Measurements from ENCODE around the gene FAM237A. TPM values are rescaled to one million over a fixed set of nuclear protein-coding genes. Genes with fewer than 3 reads are reported as not detected.

The FAM237A gene
- total RNA-seq, 1 experiment from 2014 or later, result not detected

- DNase-seq (ENCODE audit: low spot score), result no peak
- BruUV-seq (replicated peaks), result no TSS peak
- H3K4me1 ChIP-seq (ENCODE audit: insufficient read depth, low read length, poor library complexity, severe bottlenecking), result no peaks in the 10 kb centered on the region
- no peaks in the 10 kb centered on the region for H3K9me3 ChIP-seq (ENCODE audit: low read depth, low read length, poor library complexity, severe bottlenecking)
- POLR2A ChIA-PET (ENCODE audit: low non-redundant PET), result no interaction called here
- no peak overlapping the region for H3K27ac ChIP-seq (ENCODE audit: low read depth, low read length, poor library complexity, severe bottlenecking)
- H3K36me3 ChIP-seq (ENCODE audit: insufficient read depth, low read length, poor library complexity, severe bottlenecking), result no peaks in the 10 kb centered on the region
- no peaks in the 10 kb centered on the region for H3K27me3 ChIP-seq (replicated peaks; ENCODE audit: insufficient read depth, low read depth, low read length, poor library complexity)
- CTCF ChIA-PET, result no interaction called here
- TF ChIP-seq CTCF (conservative IDR thresholded peaks at IDR 0.05; ENCODE audit: low read depth, low read length), result no peak
- TF ChIP-seq EZH2 (IDR thresholded peaks at IDR 0.05; ENCODE audit: borderline replicate concordance, low read depth, low read length, poor library complexity, severe bottlenecking), result no peak
- intact Hi-C loops (cut with micrococcal nuclease; ENCODE audit: unreplicated experiment), result no loop called here
- no peak overlapping the region for H3K4me3 ChIP-seq (ENCODE audit: low read depth, low read length, poor library complexity, severe bottlenecking)
Measured at GRCh38 chr2:206619011-206619410, 23.3 kb upstream of the FAM237A start.

DNA sequence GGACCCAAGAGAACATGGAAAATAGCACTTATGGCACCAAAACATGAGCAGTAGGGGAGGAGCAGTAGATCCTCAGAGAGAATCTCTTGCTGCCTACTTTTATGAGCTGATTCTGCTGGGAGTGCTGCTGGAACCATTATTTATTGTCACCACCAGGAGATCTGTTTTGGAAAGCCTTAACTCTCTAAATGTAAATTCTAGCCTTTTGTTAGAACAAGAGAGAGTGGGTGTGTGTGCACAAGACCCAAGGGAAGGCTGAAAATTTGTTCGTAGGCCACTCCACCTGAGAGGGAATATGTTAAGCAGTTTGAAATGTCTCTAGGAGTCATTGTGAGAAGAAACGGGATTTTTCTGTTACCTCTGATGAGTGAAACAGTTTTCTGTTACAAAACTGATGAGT is 16.2 kb upstream of the FAM237A start:
- Histone ChIP-seq H3K36me3 (ENCODE audit: insufficient read depth, low read length, poor library complexity, severe bottlenecking) (no peaks in the 10 kb centered on the region), H3K9me3 (ENCODE audit: low read depth, low read length, poor library complexity, severe bottlenecking) (no peaks in the 10 kb centered on the region), H3K4me1 (ENCODE audit: insufficient read depth, low read length, poor library complexity, severe bottlenecking) (no peaks in the 10 kb centered on the region), H3K27me3 (replicated peaks; ENCODE audit: insufficient read depth, low read depth, low read length, poor library complexity) (peaks cover 31% of the 10 kb centered on the region), H3K27ac (ENCODE audit: low read depth, low read length, poor library complexity, severe bottlenecking) (no peak overlapping the region), H3K4me3 (ENCODE audit: low read depth, low read length, poor library complexity, severe bottlenecking) (no peak overlapping the region)
- ChIA-PET POLR2A (ENCODE audit: low non-redundant PET) (no interaction called here), CTCF (no interaction called here)
- TF ChIP-seq EZH2 (IDR thresholded peaks at IDR 0.05; ENCODE audit: borderline replicate concordance, low read depth, low read length, poor library complexity, severe bottlenecking), result no peak
- TF ChIP-seq CTCF (conservative IDR thresholded peaks at IDR 0.05; ENCODE audit: low read depth, low read length), result no peak
- DNase-seq (ENCODE audit: low spot score), result no peak
- no TSS peak for BruUV-seq (replicated peaks)
- intact Hi-C loops (cut with micrococcal nuclease; ENCODE audit: unreplicated experiment), result no loop called here

- H3K36me3 ChIP-seq (ENCODE audit: insufficient read depth, low read length, poor library complexity, severe bottlenecking), result no peaks in the 10 kb centered on the region
- no TSS peak for BruUV-seq (replicated peaks)
- no peak overlapping the region for H3K27ac ChIP-seq (ENCODE audit: low read depth, low read length, poor library complexity, severe bottlenecking)
- DNase-seq (ENCODE audit: low spot score), result no peak
- CTCF ChIA-PET, result no interaction called here
- no peak for TF ChIP-seq CTCF (conservative IDR thresholded peaks at IDR 0.05; ENCODE audit: low read depth, low read length)
- TF ChIP-seq EZH2 (IDR thresholded peaks at IDR 0.05; ENCODE audit: borderline replicate concordance, low read depth, low read length, poor library complexity, severe bottlenecking), result no peak
- H3K27me3 ChIP-seq (replicated peaks; ENCODE audit: insufficient read depth, low read depth, low read length, poor library complexity), result peaks cover 35% of the 10 kb centered on the region
- POLR2A ChIA-PET (ENCODE audit: low non-redundant PET), result no interaction called here
- intact Hi-C loops (cut with micrococcal nuclease; ENCODE audit: unreplicated experiment), result no loop called here
- no peaks in the 10 kb centered on the region for H3K9me3 ChIP-seq (ENCODE audit: low read depth, low read length, poor library complexity, severe bottlenecking)
- no peaks in the 10 kb centered on the region for H3K4me1 ChIP-seq (ENCODE audit: insufficient read depth, low read length, poor library complexity, severe bottlenecking)
- H3K4me3 ChIP-seq (ENCODE audit: low read depth, low read length, poor library complexity, severe bottlenecking), result no peak overlapping the region
Measured at GRCh38 chr2:206627632-206628031, 14.7 kb upstream of the FAM237A start.
